Measurements from ENCODE around the gene RAMP1. TPM values are rescaled to one million over a fixed set of nuclear protein-coding genes. Genes with fewer than 3 reads are reported as not detected.
A peak's percentile ranks its signal among the peaks of the same experiment; 100 is the strongest.

Gene RAMP1
- polyA plus RNA-seq, 4 donors: 61.6 to 155 (median 88.0) TPM

- FAIRE-seq (no peak), DNase-seq (no peak)
- peaks cover 0 to 4% (median 0%) of the 10 kb centered on the region in 3 donors for H3K4me1 ChIP-seq (ENCODE audit: control insufficient read depth in 3 of 3, insufficient read depth in 2 of 3, low read depth in 1 of 3, low read length in 2 of 3)
- H3K36me3 ChIP-seq (ENCODE audit: control insufficient read depth in 3 of 3, insufficient read depth in 2 of 3, low read depth in 1 of 3, low read length in 3 of 3): peaks cover 0 to 9% (median 0%) of the 10 kb centered on the region in 3 donors
- H3K4me3 ChIP-seq (ENCODE audit: low read depth in 1 of 3, low read length in 3 of 3): no peak overlapping the region
- 85 to 93% (median 89%) methylated on average over 5 of the region's 5 CpGs for WGBS, 3 donors
- H3K9me3 ChIP-seq (ENCODE audit: control insufficient read depth in 2 of 2, insufficient read depth in 1 of 2, low read depth in 1 of 2, low read length in 1 of 2): no peaks in the 10 kb centered on the region
- no peak overlapping the region for H3K27ac ChIP-seq (ENCODE audit: low read depth in 1 of 3, low read length in 2 of 3)
- no peaks in the 10 kb centered on the region for H3K27me3 ChIP-seq (ENCODE audit: control insufficient read depth in 3 of 3, insufficient read depth in 3 of 3, low read length in 3 of 3)
Measured at GRCh38 chr2:237917696-237918374, 58.4 kb downstream of the RAMP1 start.

GRCh38 chr2:237919593-237919992 is 60.2 kb downstream of the RAMP1 start:
- no peaks in the 10 kb centered on the region for H3K27me3 ChIP-seq (ENCODE audit: control insufficient read depth in 3 of 3, insufficient read depth in 3 of 3, low read length in 3 of 3)
- H3K27ac ChIP-seq (ENCODE audit: low read depth in 1 of 3, low read length in 2 of 3): no peak overlapping the region
- 57 to 90% (median 67%) methylated on average over 6 of the region's 6 CpGs for WGBS, 3 donors
- FAIRE-seq: no peak
- H3K4me1 ChIP-seq (ENCODE audit: control insufficient read depth in 3 of 3, insufficient read depth in 2 of 3, low read depth in 1 of 3, low read length in 2 of 3): peaks cover 0 to 12% (median 0%) of the 10 kb centered on the region in 3 donors
- H3K4me3 ChIP-seq (ENCODE audit: low read depth in 1 of 3, low read length in 3 of 3): no peak overlapping the region
- no peak for DNase-seq
- H3K9me3 ChIP-seq (ENCODE audit: control insufficient read depth in 2 of 2, insufficient read depth in 1 of 2, low read depth in 1 of 2, low read length in 1 of 2): no peaks in the 10 kb centered on the region
- no peaks in the 10 kb centered on the region for H3K36me3 ChIP-seq (ENCODE audit: control insufficient read depth in 3 of 3, insufficient read depth in 2 of 3, low read depth in 1 of 3, low read length in 3 of 3)

DNA sequence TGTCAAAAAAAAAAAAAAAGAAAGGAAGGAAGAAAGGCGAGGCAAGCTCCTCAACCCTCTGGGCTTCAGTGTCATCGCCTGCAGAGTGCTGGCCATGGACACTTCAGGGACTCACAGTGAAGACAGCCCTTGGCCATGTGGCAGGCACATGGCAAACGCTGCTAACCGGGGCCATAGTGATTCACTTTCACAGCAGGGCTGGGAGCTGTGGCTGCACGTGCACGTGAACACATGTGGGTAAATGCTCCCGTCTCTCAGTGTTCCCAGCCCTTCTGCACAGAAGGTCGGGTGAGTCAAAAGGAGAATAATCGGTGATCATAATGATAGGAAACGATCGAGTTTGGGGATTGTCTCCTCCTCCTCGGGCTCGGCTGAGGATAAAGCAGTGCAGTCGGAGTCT is 61.2 kb downstream of the RAMP1 start:
- FAIRE-seq (no peak), DNase-seq (no peak)
- H3K4me3 ChIP-seq (ENCODE audit: low read depth in 1 of 3, low read length in 3 of 3): no peak overlapping the region
- H3K27me3 ChIP-seq (ENCODE audit: control insufficient read depth in 3 of 3, insufficient read depth in 3 of 3, low read length in 3 of 3): no peaks in the 10 kb centered on the region
- 81 to 88% (median 85%) methylated on average over 14 of the region's 14 CpGs for WGBS, 3 donors
- H3K27ac ChIP-seq (ENCODE audit: low read depth in 1 of 3, low read length in 2 of 3): no peak overlapping the region
- peaks cover 0 to 12% (median 0%) of the 10 kb centered on the region in 3 donors for H3K4me1 ChIP-seq (ENCODE audit: control insufficient read depth in 3 of 3, insufficient read depth in 2 of 3, low read depth in 1 of 3, low read length in 2 of 3)
- no peaks in the 10 kb centered on the region for H3K9me3 ChIP-seq (ENCODE audit: control insufficient read depth in 2 of 2, insufficient read depth in 1 of 2, low read depth in 1 of 2, low read length in 1 of 2)
- no peaks in the 10 kb centered on the region for H3K36me3 ChIP-seq (ENCODE audit: control insufficient read depth in 3 of 3, insufficient read depth in 2 of 3, low read depth in 1 of 3, low read length in 3 of 3)

- Histone ChIP-seq H3K9me3 (ENCODE audit: control insufficient read depth in 2 of 2, insufficient read depth in 1 of 2, low read depth in 1 of 2, low read length in 1 of 2) (no peaks in the 10 kb centered on the region), H3K27me3 (ENCODE audit: control insufficient read depth in 3 of 3, insufficient read depth in 3 of 3, low read length in 3 of 3) (no peaks in the 10 kb centered on the region), H3K36me3 (ENCODE audit: control insufficient read depth in 3 of 3, insufficient read depth in 2 of 3, low read depth in 1 of 3, low read length in 3 of 3) (no peaks in the 10 kb centered on the region), H3K4me3 (ENCODE audit: low read depth in 1 of 3, low read length in 3 of 3) (no peak overlapping the region), H3K27ac (ENCODE audit: low read depth in 1 of 3, low read length in 2 of 3) (no peak overlapping the region), H3K4me1 (ENCODE audit: control insufficient read depth in 3 of 3, insufficient read depth in 2 of 3, low read depth in 1 of 3, low read length in 2 of 3) (peaks cover 0 to 12% (median 0%) of the 10 kb centered on the region in 3 donors)
- DNase-seq (no peak), FAIRE-seq (no peak)
- WGBS, 3 donors: 88 to 92% (median 88%) methylated on average over 10 of the region's 10 CpGs
Measured at GRCh38 chr2:237921967-237922492, 62.6 kb downstream of the RAMP1 start.

DNA sequence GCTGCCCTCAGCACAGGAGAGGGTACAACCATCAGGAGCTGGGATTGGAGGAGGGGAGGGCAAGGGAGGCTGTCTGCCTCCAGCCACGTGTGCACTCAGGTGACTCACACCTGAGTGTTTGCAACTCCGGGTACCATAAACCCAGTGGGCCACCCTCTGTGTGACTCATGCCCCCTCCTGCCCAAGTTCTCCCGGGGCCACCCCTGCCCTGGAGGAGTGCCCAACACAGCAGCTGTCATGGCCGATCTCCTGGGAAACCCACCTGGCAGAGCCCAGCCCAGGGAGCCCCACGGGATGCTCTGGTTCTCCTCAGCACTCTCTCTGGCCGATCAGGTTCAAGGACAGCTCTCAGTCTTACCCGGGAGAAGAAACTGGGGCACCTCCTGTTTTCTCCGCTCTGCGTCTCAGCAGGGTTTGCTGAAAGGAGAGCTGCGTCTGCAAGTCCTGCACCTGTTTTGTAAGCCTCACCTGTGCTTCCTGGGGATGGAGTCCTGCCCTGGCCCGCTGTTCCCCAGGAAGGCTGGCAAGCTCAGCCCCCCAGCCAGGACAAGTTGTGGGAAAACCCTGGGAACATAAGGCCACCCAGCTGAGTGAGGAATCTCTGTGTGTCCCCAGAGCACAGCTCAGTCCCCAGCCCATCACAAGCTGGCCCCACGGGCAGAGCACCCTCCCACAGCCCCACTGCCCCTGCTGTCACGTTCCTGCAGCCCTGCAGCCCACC is 63.4 kb downstream of the RAMP1 start:
- Histone ChIP-seq H3K4me3 (ENCODE audit: low read depth in 1 of 3, low read length in 3 of 3) (peak overlapping the region in 2 of 3 donors; percentile 23 to 51), H3K9me3 (ENCODE audit: control insufficient read depth in 2 of 2, insufficient read depth in 1 of 2, low read depth in 1 of 2, low read length in 1 of 2) (no peaks in the 10 kb centered on the region), H3K27ac (ENCODE audit: low read depth in 1 of 3, low read length in 2 of 3) (peak overlapping the region; percentile 59 to 79 (median 69)), H3K36me3 (ENCODE audit: control insufficient read depth in 3 of 3, insufficient read depth in 2 of 3, low read depth in 1 of 3, low read length in 3 of 3) (no peaks in the 10 kb centered on the region), H3K4me1 (ENCODE audit: control insufficient read depth in 3 of 3, insufficient read depth in 2 of 3, low read depth in 1 of 3, low read length in 2 of 3) (peaks cover 0 to 12% (median 0%) of the 10 kb centered on the region in 3 donors), H3K27me3 (ENCODE audit: control insufficient read depth in 3 of 3, insufficient read depth in 3 of 3, low read length in 3 of 3) (no peaks in the 10 kb centered on the region)
- 7 to 42% (median 26%) methylated on average over 13 of the region's 13 CpGs for WGBS, 3 donors
- FAIRE-seq (no peak), DNase-seq (peak; percentile 87 to 88)

GRCh38 chr2:237923481-237924163 is 64.2 kb downstream of the RAMP1 start:
- peak overlapping the region; percentile 59 to 79 (median 69) for H3K27ac ChIP-seq (ENCODE audit: low read depth in 1 of 3, low read length in 2 of 3)
- DNase-seq (peak; percentile 83 to 92), FAIRE-seq (no peak)
- no peaks in the 10 kb centered on the region for H3K36me3 ChIP-seq (ENCODE audit: control insufficient read depth in 3 of 3, insufficient read depth in 2 of 3, low read depth in 1 of 3, low read length in 3 of 3)
- peak overlapping the region in 2 of 3 donors; percentile 23 to 51 for H3K4me3 ChIP-seq (ENCODE audit: low read depth in 1 of 3, low read length in 3 of 3)
- 8 to 12% (median 10%) methylated on average over 28 to 33 of the region's 33 CpGs for WGBS, 3 donors
- H3K9me3 ChIP-seq (ENCODE audit: control insufficient read depth in 2 of 2, insufficient read depth in 1 of 2, low read depth in 1 of 2, low read length in 1 of 2): no peaks in the 10 kb centered on the region
- H3K4me1 ChIP-seq (ENCODE audit: control insufficient read depth in 3 of 3, insufficient read depth in 2 of 3, low read depth in 1 of 3, low read length in 2 of 3): peaks cover 0 to 12% (median 0%) of the 10 kb centered on the region in 3 donors
- no peaks in the 10 kb centered on the region for H3K27me3 ChIP-seq (ENCODE audit: control insufficient read depth in 3 of 3, insufficient read depth in 3 of 3, low read length in 3 of 3)

- no peak for FAIRE-seq
- no peaks in the 10 kb centered on the region for H3K9me3 ChIP-seq (ENCODE audit: control insufficient read depth in 2 of 2, insufficient read depth in 1 of 2, low read depth in 1 of 2, low read length in 1 of 2)
- H3K27me3 ChIP-seq (ENCODE audit: control insufficient read depth in 3 of 3, insufficient read depth in 3 of 3, low read length in 3 of 3): no peaks in the 10 kb centered on the region
- 90 to 93% (median 91%) methylated on average over 14 of the region's 14 CpGs for WGBS, 3 donors
- H3K4me3 ChIP-seq (ENCODE audit: low read depth in 1 of 3, low read length in 3 of 3): no peak overlapping the region
- peaks cover 0 to 12% (median 0%) of the 10 kb centered on the region in 3 donors for H3K4me1 ChIP-seq (ENCODE audit: control insufficient read depth in 3 of 3, insufficient read depth in 2 of 3, low read depth in 1 of 3, low read length in 2 of 3)
- H3K36me3 ChIP-seq (ENCODE audit: control insufficient read depth in 3 of 3, insufficient read depth in 2 of 3, low read depth in 1 of 3, low read length in 3 of 3): no peaks in the 10 kb centered on the region
- no peak for DNase-seq
- H3K27ac ChIP-seq (ENCODE audit: low read depth in 1 of 3, low read length in 2 of 3): no peak overlapping the region
Measured at GRCh38 chr2:237924164-237924534, 64.7 kb downstream of the RAMP1 start.

DNA sequence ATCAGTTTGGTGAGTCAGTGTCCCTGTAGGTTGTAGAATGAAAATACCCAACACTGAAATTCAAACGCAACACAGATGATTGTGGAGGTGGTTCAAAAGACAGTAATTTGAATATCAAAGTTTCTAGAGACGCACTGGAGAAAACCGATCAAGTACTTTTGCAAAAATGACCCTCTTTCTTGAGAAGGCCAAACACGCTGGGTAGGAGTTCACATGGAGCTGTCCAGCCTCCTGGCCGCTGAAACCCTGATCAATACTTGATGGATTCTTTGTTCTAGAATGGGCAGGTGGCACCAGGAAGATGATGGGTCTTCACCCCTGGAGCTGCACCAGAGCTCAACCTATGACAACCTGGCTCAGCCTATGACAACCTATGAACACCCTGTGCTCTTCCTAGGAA is 67.7 kb downstream of the RAMP1 start:
- Histone ChIP-seq H3K4me1 (ENCODE audit: control insufficient read depth in 3 of 3, insufficient read depth in 2 of 3, low read depth in 1 of 3, low read length in 2 of 3) (peaks cover 0 to 16% (median 0%) of the 10 kb centered on the region in 3 donors), H3K27me3 (ENCODE audit: control insufficient read depth in 3 of 3, insufficient read depth in 3 of 3, low read length in 3 of 3) (no peaks in the 10 kb centered on the region), H3K9me3 (ENCODE audit: control insufficient read depth in 2 of 2, insufficient read depth in 1 of 2, low read depth in 1 of 2, low read length in 1 of 2) (peaks cover 0 to 9% of the 10 kb centered on the region in 2 donors), H3K36me3 (ENCODE audit: control insufficient read depth in 3 of 3, insufficient read depth in 2 of 3, low read depth in 1 of 3, low read length in 3 of 3) (no peaks in the 10 kb centered on the region), H3K27ac (ENCODE audit: low read depth in 1 of 3, low read length in 2 of 3) (no peak overlapping the region), H3K4me3 (ENCODE audit: low read depth in 1 of 3, low read length in 3 of 3) (no peak overlapping the region)
- 87 to 95% (median 89%) methylated on average over 5 of the region's 5 CpGs for WGBS, 3 donors
- DNase-seq: no peak
- no peak for FAIRE-seq

Measured in small intestine (tissue), 7 donors.